HepG2 (cell line): ENCODE data around the gene WDR62. TPM values are rescaled to one million over a fixed set of nuclear protein-coding genes. Genes with fewer than 3 reads are reported as not detected.
A peak's percentile ranks its signal among the peaks of the same experiment; 100 is the strongest.

Experiments
- ATAC-seq: fragments of 200-7000 bp; cut with Tn5 transposase; 3 replicates; pipeline ENCODE4 v1.9.1; 2020; ENCODE audit warnings: mild to moderate bottlenecking, moderate library complexity
- BruUV-seq: library from RNA; stranded (reverse); fragments of 400-500 nt; replicated peaks from 2 replicates; lab custom pipeline; 2021; lab: Mats Ljungman, UMichigan
- CTCF ChIA-PET: fragments of 300-600 bp; formaldehyde crosslinking; extraction: SDS; loops from one replicate; lab custom pipeline; 2021; ENCODE audit warnings: low total read pairs, inconsistent platforms, low intra/inter-chr PET ratio; lab: Yijun Ruan, JAX
- POLR2A ChIA-PET: fragments of 350-600 bp; sonication (Branson Sonifier 250); formaldehyde crosslinking; loops from one replicate; lab custom pipeline; 2020; ENCODE audit warnings: antibody characterized with exemption, inconsistent platforms; lab: Yijun Ruan, JAX
- DNase-seq: peaks from one replicate; pipeline ENCODE4 v3.0.0-alpha.2; 2015; ENCODE audit warnings: low spot score
- FAIRE-seq: peaks from 3 replicates; lab custom pipeline; 2011; peaks lifted over from hg19 to GRCh38; lab: Jason Lieb, UNC
- H2AFZ ChIP-seq: one replicate; pipeline ENCODE4 v1.6.1; 2011; ENCODE audit warnings: low read length, inconsistent platforms
- H3K27ac ChIP-seq: fragments of 300-600 bp; 3 replicates; pipeline ENCODE4 v1.8.0; 2011; ENCODE audit warnings: mixed run types, mild to moderate bottlenecking, mixed read lengths, low read length, inconsistent platforms; ENCODE audit not compliant: insufficient read depth; ENCODE audit errors: extremely low read length
- H3K27me3 ChIP-seq, 2 experiments: fragments of 200-600 bp in 1 of 2; 2 replicates in 1 of 2; 3 replicates in 1 of 2; pipeline versions ENCODE4 v1.6.0 to v1.8.0; 2011; ENCODE audit warnings: low read length in 2 of 2, mild to moderate bottlenecking in 2 of 2, moderate library complexity in 2 of 2, inconsistent platforms in 1 of 2; ENCODE audit not compliant: insufficient read depth in 2 of 2, control insufficient read depth in 1 of 2
- H3K36me3 ChIP-seq, 2 experiments: fragments of 200-600 bp in 1 of 2; replicated peaks in 1 of 2; 2 replicates in 1 of 2; 3 replicates in 1 of 2; pipeline versions ENCODE4 v1.5.1 to v1.8.0; 2011; ENCODE audit warnings: low read length in 2 of 2, inconsistent platforms in 1 of 2; ENCODE audit not compliant: insufficient read depth in 2 of 2, control insufficient read depth in 1 of 2
- H3K4me1 ChIP-seq: 2 replicates; pipeline ENCODE4 v1.5.1; 2012; ENCODE audit warnings: low read length, inconsistent platforms; ENCODE audit not compliant: insufficient read depth
- H3K4me2 ChIP-seq: 2 replicates; pipeline ENCODE4 v1.6.0; 2011; ENCODE audit warnings: low read depth, low read length, inconsistent platforms
- H3K4me3 ChIP-seq, 3 experiments: fragments of 200-600 bp in 1 of 3; sonication (generic), shearing (Covaris generic) in 1 of 3; replicated peaks in 1 of 3; 2 replicates each; pipeline ENCODE4 v1.5.1; 2011 to 2016; ENCODE audit warnings: low read length in 3 of 3, inconsistent platforms in 2 of 3, low read depth in 2 of 3, mild to moderate bottlenecking in 2 of 3, control low read depth in 1 of 3, mixed read lengths in 1 of 3; ENCODE audit not compliant: insufficient read depth in 1 of 3
- H3K79me2 ChIP-seq: one replicate; pipeline ENCODE4 v1.6.1; 2011; ENCODE audit warnings: low read length, inconsistent platforms; ENCODE audit not compliant: insufficient read depth
- H3K9ac ChIP-seq: 2 replicates; pipeline ENCODE4 v1.6.0; 2011; ENCODE audit warnings: mild to moderate bottlenecking, low read depth, low read length, inconsistent platforms; ENCODE audit not compliant: insufficient read depth
- H3K9me3 ChIP-seq: 2 replicates; pipeline ENCODE4 v1.5.1; 2012; ENCODE audit warnings: mild to moderate bottlenecking, low read length
- H4K20me1 ChIP-seq: 2 replicates; pipeline ENCODE4 v1.6.0; 2011; ENCODE audit warnings: inconsistent platforms, mild to moderate bottlenecking, low read length, moderate library complexity; ENCODE audit not compliant: insufficient read depth
- ESRRA ChIP-seq: sonication (generic); formaldehyde crosslinking; IDR thresholded peaks from 2 replicates; pipeline ENCODE4 v1.5.1; 2020; ENCODE audit warnings: mild to moderate bottlenecking, low read depth, missing genetic modification reagents
- FOXP4 ChIP-seq: sonication (generic); formaldehyde crosslinking; IDR thresholded peaks from 2 replicates; pipeline ENCODE4 v1.4.0; 2020; ENCODE audit warnings: missing genetic modification reagents
- GATAD1 ChIP-seq: IDR thresholded peaks from 2 replicates; pipeline ENCODE4 v1.6.1; 2016; ENCODE audit warnings: missing genetic modification reagents, missing compliant biosample characterization
- HNF4G ChIP-seq, 2 experiments: sonication (generic) in 1 of 2; formaldehyde crosslinking in 1 of 2; IDR thresholded peaks; 2 replicates each; pipeline versions ENCODE4 v1.4.0 to v1.6.1; 2011 to 2020; ENCODE audit warnings: borderline replicate concordance in 2 of 2, low read depth in 2 of 2, mild to moderate bottlenecking in 2 of 2, low read length in 1 of 2, missing genetic modification reagents in 1 of 2, moderate library complexity in 1 of 2
- IRF2 ChIP-seq: IDR thresholded peaks from 2 replicates; pipeline ENCODE4 v1.6.1; 2018; ENCODE audit warnings: missing genetic modification reagents, missing compliant biosample characterization
- MED1 ChIP-seq: sonication (generic); formaldehyde crosslinking; IDR thresholded peaks from 2 replicates; pipeline ENCODE4 v1.4.0; 2020; ENCODE audit warnings: missing genetic modification reagents
- MYC ChIP-seq: sonication (generic); formaldehyde crosslinking; IDR thresholded peaks from 2 replicates; pipeline ENCODE4 v1.9.0; 2021; ENCODE audit warnings: missing genetic modification reagents, borderline replicate concordance
- PHF8 ChIP-seq: sonication (generic); formaldehyde crosslinking; IDR thresholded peaks from 2 replicates; pipeline ENCODE4 v1.5.0; 2020; ENCODE audit warnings: missing genetic modification reagents
- PRDM10 ChIP-seq: sonication (generic); formaldehyde crosslinking; IDR thresholded peaks from 2 replicates; pipeline ENCODE4 v1.4.0; 2020; ENCODE audit warnings: low read depth, missing genetic modification reagents
- REPIN1 ChIP-seq: sonication (generic); formaldehyde crosslinking; IDR thresholded peaks from 2 replicates; pipeline ENCODE4 v1.8.0; 2022; ENCODE audit warnings: missing genetic modification reagents, low read depth, mild to moderate bottlenecking, borderline replicate concordance
- RFXAP ChIP-seq: sonication (generic); formaldehyde crosslinking; IDR thresholded peaks from 2 replicates; pipeline ENCODE4 v1.4.0; 2020; ENCODE audit warnings: missing genetic modification reagents, borderline replicate concordance
- SP1 ChIP-seq, 2 experiments: fragments of 450-650 bp in 1 of 2; sonication (generic) in 1 of 2; formaldehyde crosslinking in 1 of 2; IDR thresholded peaks; 2 replicates each; pipeline versions ENCODE4 v1.4.0 to v1.6.1; 2016 to 2020; ENCODE audit warnings: missing genetic modification reagents in 1 of 2
- TAF1 ChIP-seq: sonication (generic); formaldehyde crosslinking; IDR thresholded peaks from 2 replicates; pipeline ENCODE4 v1.4.0; 2020; ENCODE audit warnings: missing genetic modification reagents
- ZNF704 ChIP-seq: sonication (generic); formaldehyde crosslinking; IDR thresholded peaks from 2 replicates; pipeline ENCODE4 v1.8.1; 2023; ENCODE audit warnings: mild to moderate bottlenecking, inconsistent platforms, moderate library complexity, missing genetic modification reagents, borderline replicate concordance
- WGBS: methylation state at CpG from one replicate; pipeline ENCODE4 v1.1.6; 2017; ENCODE audit warnings: low lambda C conversion rate; 5-methylcytosine and 5-hydroxymethylcytosine counted together
- in situ Hi-C: cut with HindIII; loops from 2 replicates; pipeline ENCODE4 v1.10.0; 2017; ENCODE audit warnings: low pct_unique_long_range_greater_than_20kb; ENCODE audit not compliant: extremely low pct_ligation_motif_present
- intact Hi-C: fragments of 100-400 bp; cut with micrococcal nuclease; formaldehyde crosslinking; loops from one replicate; pipeline ENCODE4 v1.10.0; 2022; ENCODE audit not compliant: unreplicated experiment
- polyA plus RNA-seq, 8 experiments: library from polyadenylated mRNA; depleted of rRNA in 3 of 8; stranded (reverse) in 7 of 8; unstranded in 1 of 8; fragments of >200 nt; fragmentation: Illumina TruSeq in 4 of 8; extraction: Trizol in 4 of 8; gene quantifications; 2 replicates each; pipeline versions ENCODE4 v1.2.1 to v1.2.3, GENCODE V29; 2011 to 2016; ENCODE audit warnings: low read depth in 4 of 8, missing spikeins in 1 of 8, mixed read lengths in 1 of 8; ENCODE audit not compliant: insufficient read depth in 1 of 8
- total RNA-seq, 5 experiments: library from RNA; depleted of rRNA; stranded (reverse); fragments of >200 nt; fragmentation: Illumina TruSeq; extraction: Trizol; gene quantifications; 2 replicates each; pipeline ENCODE4 v1.2.3, GENCODE V29; 2016; ENCODE audit warnings: low read depth in 1 of 5

The WDR62 gene
- total and polyA plus RNA-seq, 2 of the 13 experiments (the other 11 are each of a cell fraction or from before 2014, with no cell fraction given): 5.8 to 12.5 TPM

- no peaks in the 10 kb centered on the region for H4K20me1 ChIP-seq
- no peaks in the 10 kb centered on the region for H3K9me3 ChIP-seq
- H3K79me2 ChIP-seq: peaks cover 23% of the 10 kb centered on the region
- intact Hi-C loops: loop anchor here (2.0 to 10.0 kb wide), 3 partner anchors 57 to 1161 kb away; partner anchors contain the start of genes POLR2I, SDHAF1, TBCB and ZNF383
- 0% methylated on average over 15 of the region's 56 CpGs for WGBS
- FAIRE-seq (peak; percentile 96), ATAC-seq (peak; percentile 82), DNase-seq (peak; percentile 97)
- peaks cover 69% of the 10 kb centered on the region for H3K4me1 ChIP-seq
- ChIA-PET CTCF (no interaction called here), POLR2A (interaction anchor here (0.5 to 2.6 kb wide), 14 partner anchors 13 to 717 kb away, joined by 3 to 18 read pairs (median 8); partner anchors contain the start of genes ALKBH6, CAPNS1, NFKBID and POLR2I)
- H3K27ac ChIP-seq: peak within 1 kb of the TSS; percentile 83
- no peaks in the 10 kb centered on the region; a peak in 1 of 5 replicates for H3K36me3 ChIP-seq
- H3K9ac ChIP-seq: peak within 1 kb of the TSS; percentile 71
- H3K27me3 ChIP-seq: no peaks in the 10 kb centered on the region; a peak in 1 of 5 replicates
- H2AFZ ChIP-seq: no peak within 1 kb of the TSS
- no TSS peak for BruUV-seq
- in situ Hi-C loops: loop anchor here (5.0 kb wide), 1 partner anchor 57 kb away; the partner anchor contains the start of gene SDHAF1
- H3K4me2 ChIP-seq: peak within 1 kb of the TSS; percentile 93
- H3K4me3 ChIP-seq: peak within 1 kb of the TSS; percentile 74 to 76 (median 75)
- TF ChIP-seq HNF4G (IDR thresholded peaks at IDR 0.05; ENCODE audit: borderline replicate concordance, low read depth, low read length) (no peak), HNF4G (CRISPR knock-in tag; IDR thresholded peaks at IDR 0.05; ENCODE audit: borderline replicate concordance, low read depth) (0 out of 2 replicates have a peak, but pooled peaks have one; percentile 20), PRDM10 (CRISPR knock-in tag) (peak; percentile 86), TAF1 (CRISPR knock-in tag) (peak; percentile 87), MYC (CRISPR knock-in tag) (peak; percentile 89; the same call in 1 of the 2 replicates), REPIN1 (peak; percentile 34; the same call in 1 of the 2 replicates), PHF8 (CRISPR knock-in tag) (peak; percentile 83), IRF2 (CRISPR knock-in tag) (peak; percentile 73), GATAD1 (CRISPR knock-in tag) (peak; percentile 84), MED1 (CRISPR knock-in tag) (peak; percentile 78), FOXP4 (CRISPR knock-in tag) (peak; percentile 70), RFXAP (CRISPR knock-in tag) (peak; percentile 74), ESRRA (CRISPR knock-in tag) (peak; percentile 75; the same call in 1 of the 2 replicates), ZNF704 (CRISPR knock-in tag) (no peak; the same call in 1 of the 2 replicates), SP1 (IDR thresholded peaks at IDR 0.05) (no peak), SP1 (CRISPR knock-in tag; IDR thresholded peaks at IDR 0.05) (peak; percentile 88)
These were observed 471 bp upstream of the WDR62 start, which contains the start of gene THAP8 for GRCh38 chr19:36054119-36054732. Gene THAP8 (minus strand): TSS chr19:36054285. CDS start chr19:36054217, 68 bp downstream.
